Umbilical cord (tissue), 2 donors: ENCODE data around the gene HPGD. TPM values are rescaled to one million over a fixed set of nuclear protein-coding genes. Genes with fewer than 3 reads are reported as not detected.

ENCODE experiments used
- DNase-seq: peaks from one replicate; pipeline ENCODE4 v3.0.0-alpha.2; 2015; ENCODE audit warnings: low spot score
- total RNA-seq: library from RNA; depleted of rRNA; stranded (reverse); fragments of >200 nt; gene quantifications from one replicate; pipeline ENCODE4 v1.2.3, GENCODE V29; 2014; ENCODE audit warnings: low replicate concordance; ENCODE audit not compliant: insufficient read depth

HPGD gene
- 38.8 TPM for total RNA-seq

DNA sequence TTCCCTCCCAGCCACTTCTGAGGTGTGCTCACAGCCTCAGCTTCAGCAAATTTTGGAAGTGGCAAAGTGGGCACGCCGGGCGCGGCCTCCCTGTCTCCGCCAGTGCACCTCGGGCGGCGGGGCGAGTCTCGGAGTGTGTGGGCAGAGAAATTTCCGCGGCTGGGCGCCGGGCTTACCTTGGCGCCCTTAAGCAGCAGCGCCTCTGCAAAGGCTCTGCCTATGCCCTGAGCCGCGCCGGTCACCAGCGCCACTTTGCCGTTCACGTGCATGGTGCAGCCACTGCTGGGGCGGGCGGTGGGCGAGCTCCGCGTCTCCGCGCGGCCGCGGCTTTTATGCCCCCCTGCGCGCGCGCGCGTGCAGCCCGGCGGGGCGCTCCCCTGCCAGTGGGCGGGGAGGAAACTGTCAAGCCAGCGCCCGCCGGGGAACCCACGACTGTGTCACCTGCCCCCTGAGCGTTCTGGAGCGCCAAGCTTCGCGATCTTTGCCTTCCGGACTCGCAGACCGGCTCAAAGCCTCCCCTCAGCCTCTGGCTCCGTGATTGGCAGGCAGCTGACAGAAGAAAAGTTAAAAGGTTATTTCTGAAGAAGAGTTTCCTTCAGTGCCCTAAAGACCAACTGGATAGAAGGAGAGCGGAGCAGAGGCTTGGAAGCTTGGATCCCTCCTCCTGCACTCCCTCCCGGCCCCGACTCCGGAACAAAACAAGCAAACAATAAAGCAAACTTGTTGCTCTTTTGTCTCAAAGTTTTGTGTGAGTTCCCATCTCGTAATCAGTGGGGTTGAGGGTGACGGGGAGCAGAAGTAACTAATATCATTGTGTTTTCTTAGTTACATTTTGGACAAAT is at the start of gene HPGD:
HPGD (minus strand) TSS at position 306 of the 842 bp plus-strand sequence; CDS start at position 269, 37 bp downstream.
- DNase-seq, result peak; percentile 27

DNA sequence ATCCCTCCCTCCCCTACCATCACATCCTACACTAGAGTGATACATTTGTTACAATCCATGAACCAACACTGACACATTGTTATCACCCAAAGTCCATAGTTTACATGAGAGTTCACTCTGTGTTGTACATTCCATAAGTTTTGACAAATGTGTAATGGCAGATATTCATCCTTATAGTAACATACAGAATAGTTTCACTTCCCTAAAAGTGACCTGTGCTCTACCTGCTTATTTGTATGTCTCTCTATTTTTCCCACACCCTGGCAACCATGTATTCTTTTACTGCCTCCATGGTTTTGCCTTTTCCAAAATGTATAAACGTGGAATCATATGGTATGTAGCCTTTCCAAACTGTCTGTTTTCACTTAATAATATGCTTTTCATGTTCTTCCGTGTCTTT is 42.2 kb upstream of the HPGD start:
- DNase-seq, result no peak

- no peak for DNase-seq
Measured at GRCh38 chr4:174563399-174563798, 41.1 kb upstream of the HPGD start.

GRCh38 chr4:174561560-174561959 is 39.3 kb upstream of the HPGD start:
- no peak for DNase-seq

DNA sequence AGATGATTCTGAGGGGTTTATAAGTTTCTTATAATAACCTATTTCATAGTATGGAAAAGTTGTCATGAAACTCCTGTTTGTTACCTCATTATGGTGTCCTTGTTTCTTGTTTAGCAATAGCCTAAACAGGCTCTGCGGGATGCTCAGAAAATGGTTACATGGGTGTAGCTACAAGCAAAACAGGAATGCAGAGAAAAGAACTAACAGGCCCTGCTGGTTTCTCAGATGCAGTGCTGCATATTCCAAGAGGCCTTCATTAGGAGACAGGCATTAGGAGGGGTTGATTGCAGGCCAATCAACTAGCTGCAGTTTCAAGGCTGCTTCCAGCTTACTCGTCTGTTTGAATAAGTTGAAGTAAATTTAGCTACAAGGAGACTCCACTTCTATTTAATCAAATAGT is 37.6 kb upstream of the HPGD start:
- peak; percentile 43 for DNase-seq

- no peak for DNase-seq
Measured at GRCh38 chr4:174555789-174556630, 33.7 kb upstream of the HPGD start.

DNA sequence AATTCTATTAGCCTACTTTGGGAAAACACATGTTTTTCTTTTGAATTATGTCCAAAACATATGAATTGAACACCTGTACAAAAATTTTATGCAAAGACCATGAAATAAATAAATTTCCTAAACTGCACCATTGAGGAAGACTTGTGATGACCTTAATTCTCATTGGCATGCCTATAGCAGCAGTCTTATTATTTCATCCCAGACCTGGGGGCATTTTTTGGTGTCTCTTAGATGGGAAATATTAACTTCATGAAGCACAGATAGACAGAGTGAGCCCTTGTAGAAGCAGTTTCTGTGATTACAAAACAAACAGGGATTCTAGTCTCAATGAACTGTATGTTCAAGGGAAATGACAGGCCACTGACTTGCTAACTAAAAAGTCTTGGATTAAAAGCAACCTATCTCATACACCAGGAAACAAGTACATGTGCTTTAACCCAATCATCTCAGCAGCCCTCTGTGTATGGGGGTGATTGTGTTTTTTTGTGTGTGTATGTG is 32.0 kb upstream of the HPGD start:
- no peak for DNase-seq

- DNase-seq, result no peak
Measured at GRCh38 chr4:174553828-174554227, 31.5 kb upstream of the HPGD start.

DNA sequence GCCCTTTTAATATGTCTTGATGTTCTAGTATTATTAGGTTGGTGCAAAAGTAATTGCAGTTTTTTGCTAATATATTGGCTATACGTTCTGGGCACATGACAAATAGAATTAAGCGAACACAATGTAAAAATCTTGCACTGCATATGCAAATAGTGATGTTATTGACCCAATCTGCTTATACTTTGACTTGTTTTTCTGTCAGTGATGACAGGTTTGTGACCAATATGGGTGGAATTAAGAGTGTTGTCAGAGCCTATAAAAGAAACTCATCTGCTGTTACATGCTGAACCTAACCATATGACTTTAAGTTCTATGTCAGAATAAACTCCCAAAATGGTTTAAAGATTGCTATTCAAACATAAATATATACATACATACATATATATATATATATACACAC is 30.7 kb upstream of the HPGD start:
- no peak for DNase-seq

GRCh38 chr4:174550541-174550940 is 28.3 kb upstream of the HPGD start:
- DNase-seq, result no peak

DNA sequence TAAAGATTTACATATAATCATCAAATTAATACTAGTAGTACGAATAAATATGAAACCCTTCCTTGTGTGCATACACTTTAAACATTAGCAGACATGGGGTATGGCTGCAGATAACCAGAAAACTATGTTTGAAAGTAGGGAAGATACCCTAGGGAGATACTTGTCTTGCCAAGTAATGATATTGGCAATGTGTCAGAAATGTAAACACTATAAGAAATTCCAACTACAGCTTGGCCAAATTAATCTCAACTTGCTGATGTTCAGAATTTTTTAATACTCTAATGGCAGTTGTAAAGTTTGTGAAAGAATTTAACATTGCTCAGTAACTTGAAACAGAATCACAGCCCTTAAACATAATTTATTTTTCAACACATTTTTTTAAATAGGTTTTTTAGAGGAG is 27.4 kb upstream of the HPGD start:
- no peak for DNase-seq

DNA sequence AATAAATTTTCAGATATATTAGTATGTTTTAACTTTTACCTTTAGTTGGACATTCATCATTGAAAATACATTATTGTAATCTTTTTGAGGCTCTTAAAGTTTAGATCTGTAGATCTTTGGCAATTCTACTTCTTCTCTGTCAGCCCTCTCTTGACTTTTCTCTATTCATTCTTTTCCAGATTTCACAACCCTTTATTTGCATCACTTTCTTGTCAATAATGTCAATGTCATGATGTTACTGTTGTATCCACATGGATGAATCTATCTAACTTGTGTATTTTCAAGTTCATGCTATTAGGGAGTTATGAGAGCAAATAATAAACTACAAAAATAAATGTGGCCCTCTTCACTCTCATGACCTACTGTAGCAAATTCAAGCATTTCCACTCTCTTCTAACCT is 23.0 kb upstream of the HPGD start:
- no peak for DNase-seq

- no peak for DNase-seq
Measured at GRCh38 chr4:174544496-174544895, 22.2 kb upstream of the HPGD start.

DNA sequence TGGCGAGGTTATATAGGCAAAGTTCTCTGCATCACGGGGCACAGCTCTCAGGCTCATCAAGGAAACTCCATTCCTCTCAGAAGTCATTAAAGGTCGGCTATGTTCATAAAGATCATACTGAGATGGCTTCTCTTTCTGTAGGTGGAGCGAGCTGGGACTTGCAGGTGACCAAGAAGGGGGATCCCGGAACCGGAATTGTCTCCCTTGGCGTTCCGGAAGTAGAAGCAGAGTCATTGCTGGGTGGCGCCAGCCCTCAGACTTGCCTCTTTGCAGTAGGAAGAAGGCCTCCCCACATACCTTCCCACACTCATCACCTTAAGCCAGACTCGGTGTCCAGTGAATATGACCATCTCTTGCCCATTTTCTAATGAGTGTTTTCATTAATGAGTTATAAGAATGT is 17.9 kb upstream of the HPGD start:
- no peak for DNase-seq

DNA sequence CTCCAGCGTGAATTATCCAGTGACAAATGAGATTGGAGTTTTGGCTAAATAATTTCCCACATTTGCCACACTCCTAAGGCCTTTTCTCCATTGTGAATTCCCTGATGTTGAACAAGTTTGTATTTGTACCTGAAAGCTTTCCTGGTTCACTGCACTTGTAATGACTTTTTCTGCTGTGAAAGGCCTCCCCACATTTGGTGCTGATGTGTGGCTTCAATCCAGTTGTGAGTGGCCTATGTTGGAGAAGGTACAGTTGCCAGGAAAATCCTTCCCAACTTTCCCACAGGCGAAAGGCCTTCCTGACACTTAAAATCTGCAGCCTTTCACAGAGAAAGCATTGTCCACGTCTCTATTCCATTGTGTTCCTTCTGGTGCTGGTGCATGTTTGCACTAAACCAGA is 17.3 kb upstream of the HPGD start:
- no peak for DNase-seq

DNA sequence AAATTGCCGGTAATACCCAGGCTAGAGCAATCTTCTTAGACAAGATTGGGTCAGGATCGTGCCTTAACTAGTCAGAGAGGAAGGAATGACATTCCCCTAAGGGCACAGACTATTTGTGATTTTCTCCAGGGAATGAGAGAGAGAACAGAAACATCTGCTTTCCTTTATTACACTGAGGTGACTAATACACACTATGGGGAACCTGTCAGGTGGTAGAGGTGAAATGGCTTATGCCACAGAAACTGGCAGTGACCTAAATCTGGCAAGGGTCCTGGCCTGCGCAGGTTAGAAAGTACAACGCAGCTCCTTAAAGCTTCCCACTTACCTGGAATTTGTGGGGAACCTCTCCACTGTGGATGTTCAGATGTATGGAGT is 16.6 kb upstream of the HPGD start:
- peak; percentile 24 for DNase-seq

DNA sequence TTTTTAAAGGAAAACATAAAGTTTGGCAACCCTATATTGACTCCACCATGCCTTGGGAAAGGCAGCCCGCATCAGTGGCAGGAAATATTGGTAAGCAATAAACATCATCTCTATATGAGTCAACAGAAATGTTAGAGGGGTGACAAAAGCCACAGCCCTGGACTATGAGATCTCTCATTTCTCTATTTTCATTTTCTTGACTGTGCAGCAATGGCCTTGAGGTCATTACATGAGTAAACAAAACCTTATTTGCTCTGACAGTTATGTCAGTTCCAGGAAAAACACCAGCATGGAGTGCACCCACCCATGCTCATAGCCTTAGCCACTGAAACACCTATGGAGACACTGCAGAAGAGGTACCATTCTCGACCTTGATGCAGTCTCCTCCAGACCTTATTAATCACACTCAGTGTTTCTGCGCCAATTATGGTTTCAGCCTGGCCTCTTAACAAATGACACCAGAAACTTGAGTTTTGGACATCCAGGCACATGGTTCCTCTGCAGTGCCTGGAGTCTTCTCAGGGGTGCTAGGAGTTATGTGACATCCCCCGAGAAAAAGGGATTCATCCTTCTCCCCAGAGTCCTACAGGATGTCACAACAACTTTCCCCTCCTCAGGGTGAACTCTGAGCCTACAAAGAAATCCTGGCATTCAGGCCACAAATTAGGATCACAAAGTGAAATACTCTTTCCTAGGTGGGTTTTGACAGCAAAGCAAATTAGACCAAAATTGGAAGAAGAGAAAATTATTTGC is 16.0 kb upstream of the HPGD start:
- DNase-seq, result no peak

DNA sequence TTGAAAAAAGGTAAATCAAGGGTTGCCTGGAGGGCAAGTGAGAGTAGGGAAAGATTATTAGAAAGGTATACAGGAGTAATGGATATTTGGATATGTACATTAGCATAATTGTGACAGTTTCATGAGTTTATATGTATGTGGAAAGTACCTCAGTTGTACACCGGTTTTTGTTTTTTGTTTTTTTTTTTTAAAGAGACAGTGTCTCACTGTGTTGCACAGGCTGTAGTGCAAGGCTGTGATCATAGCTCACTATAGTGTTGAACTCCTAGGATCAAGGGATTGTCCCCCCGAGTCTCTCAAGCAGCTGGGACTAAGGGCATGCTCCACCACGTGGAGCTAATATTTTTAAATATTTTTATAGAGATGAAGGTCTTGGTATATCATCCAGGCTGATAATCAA is 15.3 kb upstream of the HPGD start:
- no peak for DNase-seq

- no peak for DNase-seq
Measured at GRCh38 chr4:174534461-174534860, 12.2 kb upstream of the HPGD start.

GRCh38 chr4:174532445-174532844 is 10.2 kb upstream of the HPGD start:
- no peak for DNase-seq

GRCh38 chr4:174531486-174531885 is 9.2 kb upstream of the HPGD start:
- no peak for DNase-seq

GRCh38 chr4:174528226-174528625 is 5.9 kb upstream of the HPGD start:
- no peak for DNase-seq
